Neural progenitor cell (in vitro differentiated cells): Measurements from ENCODE around the gene NTRK1. TPM values are rescaled to one million over a fixed set of nuclear protein-coding genes. Genes with fewer than 3 reads are reported as not detected.
A peak's percentile ranks its signal among the peaks of the same experiment; 100 is the strongest.

ENCODE experiments used
- DNase-seq: peaks from one replicate; pipeline ENCODE4 v3.0.0-alpha.2; 2016; ENCODE audit warnings: low spot score
- H2AFZ ChIP-seq: fragments of 200-600 bp; sonication (generic); replicated peaks from 2 replicates; pipeline ENCODE4 v1.6.1; 2016; ENCODE audit warnings: antibody characterized with exemption
- H3F3A ChIP-seq: fragments of 200-600 bp; sonication (generic); 2 replicates; pipeline ENCODE4 v1.6.1; 2016; ENCODE audit warnings: antibody characterized with exemption, low read depth
- H3K27ac ChIP-seq: fragments of 200-600 bp; sonication (generic); 2 replicates; pipeline ENCODE4 v1.5.1; 2016; ENCODE audit warnings: mild to moderate bottlenecking
- H3K27me3 ChIP-seq: fragments of 200-600 bp; sonication (generic); 2 replicates; pipeline ENCODE4 v1.6.1; 2016; ENCODE audit warnings: mild to moderate bottlenecking, moderate library complexity
- H3K36me3 ChIP-seq: fragments of 200-600 bp; sonication (generic); 2 replicates; pipeline ENCODE4 v1.5.1; 2016
- H3K4me1 ChIP-seq: fragments of 200-600 bp; sonication (generic); 2 replicates; pipeline ENCODE4 v1.6.1; 2016; ENCODE audit warnings: mixed run types
- H3K4me2 ChIP-seq: fragments of 200-600 bp; sonication (generic); 2 replicates; pipeline ENCODE4 v1.6.1; 2016
- H3K4me3 ChIP-seq: fragments of 200-600 bp; sonication (generic); 2 replicates; pipeline ENCODE4 v1.5.1; 2016
- H3K79me2 ChIP-seq: fragments of 200-600 bp; sonication (generic); 2 replicates; pipeline ENCODE4 v1.6.1; 2016; ENCODE audit warnings: low read depth
- H3K9ac ChIP-seq: fragments of 200-600 bp; sonication (generic); 2 replicates; pipeline ENCODE4 v1.6.1; 2016
- H3K9me3 ChIP-seq: fragments of 200-600 bp; sonication (generic); 2 replicates; pipeline ENCODE4 v1.5.1; 2016; ENCODE audit warnings: low read depth
- H4K20me1 ChIP-seq: fragments of 200-600 bp; sonication (generic); 2 replicates; pipeline ENCODE4 v1.6.1; 2016; ENCODE audit warnings: low read depth
- H3K27ac Mint-ChIP-seq: 3 replicates; pipeline ENCODE4 v1.8.0; 2021; ENCODE audit warnings: mixed read lengths
- H3K27me3 Mint-ChIP-seq: 2 replicates; pipeline ENCODE4 v1.8.0; 2022; ENCODE audit warnings: low read depth, mild to moderate bottlenecking, inconsistent platforms, moderate library complexity, mixed read lengths; ENCODE audit not compliant: insufficient read depth
- H3K36me3 Mint-ChIP-seq: 3 replicates; pipeline ENCODE4 v1.8.0; 2021; ENCODE audit warnings: mixed read lengths
- H3K4me1 Mint-ChIP-seq: 3 replicates; pipeline ENCODE4 v1.8.0; 2021; ENCODE audit warnings: mixed read lengths
- H3K4me3 Mint-ChIP-seq: 3 replicates; pipeline ENCODE4 v1.8.0; 2021; ENCODE audit warnings: mild to moderate bottlenecking, moderate library complexity, mixed read lengths
- H3K9me3 Mint-ChIP-seq: 3 replicates; pipeline ENCODE4 v1.8.0; 2020; ENCODE audit warnings: mixed read lengths
- CTCF ChIP-seq: fragments of 200-600 bp; sonication (generic); IDR thresholded peaks from 2 replicates; pipeline ENCODE4 v1.5.1; 2017; ENCODE audit warnings: antibody characterized with exemption, mild to moderate bottlenecking
- EZH2 ChIP-seq: fragments of 200-600 bp; sonication (generic); IDR thresholded peaks from 2 replicates; pipeline ENCODE4 v1.6.1; 2017; ENCODE audit warnings: antibody characterized with exemption, mild to moderate bottlenecking, moderate library complexity
- EZH2phosphoT487 ChIP-seq: fragments of 200-600 bp; sonication (generic); IDR thresholded peaks from 2 replicates; pipeline ENCODE4 v1.6.1; 2017; ENCODE audit warnings: antibody characterized with exemption
- total RNA-seq: library from RNA; depleted of rRNA; stranded (reverse); fragments of >200 nt; gene quantifications from 2 replicates; pipeline ENCODE4 v1.2.3, GENCODE V29; 2015; ENCODE audit warnings: low replicate concordance

Gene NTRK1
- total RNA-seq, 1 donor from 2014 or later: not detected

- H3K27ac Mint-ChIP-seq: peak overlapping the region; percentile 53
These were observed 19.8 kb upstream of the NTRK1 start for GRCh38 chr1:156840898-156841279.

GRCh38 chr1:156841295-156841855 lies 19.3 kb upstream of the NTRK1 start:
- peaks cover 30% of the 10 kb centered on the region for H3K4me1 Mint-ChIP-seq
- Histone ChIP-seq H3K27ac (no peak overlapping the region), H3K4me2 (no peak overlapping the region), H3K27me3 (peaks cover 81% of the 10 kb centered on the region), H3K4me3 (no peak overlapping the region), H3K4me1 (peaks cover 22% of the 10 kb centered on the region), H3K9me3 (no peaks in the 10 kb centered on the region), H3K79me2 (no peaks in the 10 kb centered on the region), H3K9ac (no peak overlapping the region), H2AFZ (no peak overlapping the region), H3K36me3 (no peaks in the 10 kb centered on the region), H4K20me1 (peaks cover 6% of the 10 kb centered on the region), H3F3A (peaks cover 5% of the 10 kb centered on the region)
- peaks cover 55% of the 10 kb centered on the region for H3K27me3 Mint-ChIP-seq
- peaks cover 2% of the 10 kb centered on the region for H3K36me3 Mint-ChIP-seq
- TF ChIP-seq CTCF: no peak
- TF ChIP-seq EZH2: no peak
- TF ChIP-seq EZH2phosphoT487: no peak
- no peak overlapping the region for H3K4me3 Mint-ChIP-seq
- peak overlapping the region; percentile 53 for H3K27ac Mint-ChIP-seq
- DNase-seq: no peak
- H3K9me3 Mint-ChIP-seq: peaks cover 8% of the 10 kb centered on the region

More at GRCh38 chr1:156840898-156841279, 19.8 kb upstream of the NTRK1 start:
- no peak overlapping the region for H3K9ac ChIP-seq
- H3K4me2 ChIP-seq: no peak overlapping the region
- peaks cover 22% of the 10 kb centered on the region for H3K4me1 ChIP-seq
- Mint-ChIP-seq H3K27me3 (peaks cover 51% of the 10 kb centered on the region), H3K4me3 (no peak overlapping the region), H3K9me3 (peaks cover 8% of the 10 kb centered on the region), H3K36me3 (peaks cover 2% of the 10 kb centered on the region), H3K4me1 (peaks cover 30% of the 10 kb centered on the region)
- H3K27ac ChIP-seq: no peak overlapping the region
- no peaks in the 10 kb centered on the region for H3K36me3 ChIP-seq
- H3K9me3 ChIP-seq: no peaks in the 10 kb centered on the region
- no peak overlapping the region for H3K4me3 ChIP-seq
- H3K79me2 ChIP-seq: no peaks in the 10 kb centered on the region
- peaks cover 6% of the 10 kb centered on the region for H4K20me1 ChIP-seq
- peaks cover 5% of the 10 kb centered on the region for H3F3A ChIP-seq
- H2AFZ ChIP-seq: no peak overlapping the region
- TF ChIP-seq CTCF: no peak
- TF ChIP-seq EZH2phosphoT487: no peak
- no peak for TF ChIP-seq EZH2
- H3K27me3 ChIP-seq: peaks cover 81% of the 10 kb centered on the region
- no peak for DNase-seq

- Mint-ChIP-seq H3K9me3 (peaks cover 8% of the 10 kb centered on the region), H3K4me3 (peak overlapping the region; percentile 62), H3K27ac (no peak overlapping the region), H3K36me3 (peaks cover 2% of the 10 kb centered on the region), H3K27me3 (peaks cover 63% of the 10 kb centered on the region), H3K4me1 (peaks cover 40% of the 10 kb centered on the region)
- no peaks in the 10 kb centered on the region for H3K79me2 ChIP-seq
- H4K20me1 ChIP-seq: peaks cover 9% of the 10 kb centered on the region
- H3K9ac ChIP-seq: no peak overlapping the region
- TF ChIP-seq EZH2phosphoT487 (no peak), EZH2 (no peak), CTCF (no peak)
- no peak overlapping the region for H2AFZ ChIP-seq
- no peak overlapping the region for H3K4me3 ChIP-seq
- H3K27me3 ChIP-seq: peaks cover 81% of the 10 kb centered on the region
- no peak overlapping the region for H3K4me2 ChIP-seq
- peaks cover 22% of the 10 kb centered on the region for H3K4me1 ChIP-seq
- H3K9me3 ChIP-seq: no peaks in the 10 kb centered on the region
- peaks cover 5% of the 10 kb centered on the region for H3F3A ChIP-seq
- no peaks in the 10 kb centered on the region for H3K36me3 ChIP-seq
- DNase-seq: no peak
- no peak overlapping the region for H3K27ac ChIP-seq
These were observed 17.9 kb upstream of the NTRK1 start for GRCh38 chr1:156842618-156843300.
